HepG2 (cell line): ENCODE data around the gene ATP6V0D1. TPM values are rescaled to one million over a fixed set of nuclear protein-coding genes. Genes with fewer than 3 reads are reported as not detected.

Experiments
- AGO1 ChIP-seq: fragments of 200-400 bp; formaldehyde crosslinking; IDR thresholded peaks from 2 replicates; pipeline ENCODE4 v1.6.1; 2017; ENCODE audit warnings: mild to moderate bottlenecking, low read depth, low read length, moderate library complexity; ENCODE audit not compliant: poor library complexity, severe bottlenecking
- ARNTL ChIP-seq: sonication (generic); formaldehyde crosslinking; IDR thresholded peaks from 2 replicates; pipeline ENCODE4 v1.4.0; 2020; ENCODE audit warnings: mild to moderate bottlenecking, missing genetic modification reagents
- CREM ChIP-seq, 2 experiments: sonication (generic) in 1 of 2; formaldehyde crosslinking in 1 of 2; IDR thresholded peaks; 2 replicates each; pipeline versions ENCODE4 v1.4.0 to v1.6.1; 2016 to 2020; ENCODE audit warnings: antibody characterized with exemption in 1 of 2, mild to moderate bottlenecking in 1 of 2, missing genetic modification reagents in 1 of 2
- FOXO4 ChIP-seq: sonication (generic); formaldehyde crosslinking; conservative IDR thresholded peaks from 2 replicates; pipeline ENCODE4 v1.8.1; 2023; ENCODE audit warnings: missing genetic modification reagents
- IKZF5 ChIP-seq: IDR thresholded peaks from 2 replicates; pipeline ENCODE4 v1.6.1; 2018; ENCODE audit warnings: missing genetic modification reagents, mild to moderate bottlenecking, missing compliant biosample characterization
- RARG ChIP-seq: sonication (generic); formaldehyde crosslinking; IDR thresholded peaks from 2 replicates; pipeline ENCODE4 v1.4.0; 2020; ENCODE audit warnings: low read depth, mild to moderate bottlenecking, missing genetic modification reagents
- RXRB ChIP-seq: IDR thresholded peaks from 2 replicates; pipeline ENCODE4 v1.6.1; 2016; ENCODE audit warnings: borderline replicate concordance, missing genetic modification reagents, missing compliant biosample characterization
- STAG1 ChIP-seq: sonication (generic); formaldehyde crosslinking; IDR thresholded peaks from 2 replicates; pipeline ENCODE4 v1.4.0; 2020; ENCODE audit warnings: missing genetic modification reagents
- TBP ChIP-seq: sonication (generic); formaldehyde crosslinking; IDR thresholded peaks from 2 replicates; pipeline ENCODE4 v1.5.0; 2020; ENCODE audit warnings: missing genetic modification reagents
- TBX2 ChIP-seq: sonication (generic); formaldehyde crosslinking; IDR thresholded peaks from 2 replicates; pipeline ENCODE4 v1.5.0; 2020; ENCODE audit warnings: missing genetic modification reagents, mild to moderate bottlenecking, borderline replicate concordance
- XBP1 ChIP-seq: sonication (generic); formaldehyde crosslinking; IDR thresholded peaks from 2 replicates; pipeline ENCODE4 v1.5.0; 2020; ENCODE audit warnings: missing genetic modification reagents
- ZNF737 ChIP-seq: sonication (generic); formaldehyde crosslinking; IDR thresholded peaks from 2 replicates; pipeline ENCODE4 v1.5.0; 2020; ENCODE audit warnings: missing genetic modification reagents, mild to moderate bottlenecking, borderline replicate concordance
- polyA plus RNA-seq, 8 experiments: library from polyadenylated mRNA; depleted of rRNA in 3 of 8; stranded (reverse) in 7 of 8; unstranded in 1 of 8; fragments of >200 nt; fragmentation: Illumina TruSeq in 4 of 8; extraction: Trizol in 4 of 8; gene quantifications; 2 replicates each; pipeline versions ENCODE4 v1.2.1 to v1.2.3, GENCODE V29; 2011 to 2016; ENCODE audit warnings: low read depth in 4 of 8, missing spikeins in 1 of 8, mixed read lengths in 1 of 8; ENCODE audit not compliant: insufficient read depth in 1 of 8
- total RNA-seq, 5 experiments: library from RNA; depleted of rRNA; stranded (reverse); fragments of >200 nt; fragmentation: Illumina TruSeq; extraction: Trizol; gene quantifications; 2 replicates each; pipeline ENCODE4 v1.2.3, GENCODE V29; 2016; ENCODE audit warnings: low read depth in 1 of 5
- TF ChIP-seq, protein P1 (sequence below): IDR thresholded peaks from 2 replicates; pipeline ENCODE4 v1.6.1; 2012; ENCODE audit warnings: inconsistent platforms
- TF ChIP-seq, protein P2 (sequence below), 2 experiments: sonication (generic) in 1 of 2; formaldehyde crosslinking in 1 of 2; IDR thresholded peaks; 2 replicates each; pipeline versions ENCODE4 v1.4.0 to v1.6.1; 2016 to 2020; ENCODE audit warnings: borderline replicate concordance in 1 of 2, low read depth in 1 of 2, mild to moderate bottlenecking in 1 of 2, missing genetic modification reagents in 1 of 2
- TF ChIP-seq, protein P3 (sequence below): sonication (generic); formaldehyde crosslinking; IDR thresholded peaks from 2 replicates; pipeline ENCODE4 v1.4.0; 2020; ENCODE audit warnings: low read depth, mild to moderate bottlenecking, missing genetic modification reagents
- TF ChIP-seq, protein P4 (sequence below): sonication (generic); formaldehyde crosslinking; IDR thresholded peaks from 2 replicates; pipeline ENCODE4 v1.5.1; 2020; ENCODE audit warnings: missing genetic modification reagents, mild to moderate bottlenecking, borderline replicate concordance

ATP6V0D1 gene
- total and polyA plus RNA-seq, 2 of the 13 experiments (the other 11 are each of a cell fraction or from before 2014, with no cell fraction given): 51.1 to 61.3 TPM

DNA sequence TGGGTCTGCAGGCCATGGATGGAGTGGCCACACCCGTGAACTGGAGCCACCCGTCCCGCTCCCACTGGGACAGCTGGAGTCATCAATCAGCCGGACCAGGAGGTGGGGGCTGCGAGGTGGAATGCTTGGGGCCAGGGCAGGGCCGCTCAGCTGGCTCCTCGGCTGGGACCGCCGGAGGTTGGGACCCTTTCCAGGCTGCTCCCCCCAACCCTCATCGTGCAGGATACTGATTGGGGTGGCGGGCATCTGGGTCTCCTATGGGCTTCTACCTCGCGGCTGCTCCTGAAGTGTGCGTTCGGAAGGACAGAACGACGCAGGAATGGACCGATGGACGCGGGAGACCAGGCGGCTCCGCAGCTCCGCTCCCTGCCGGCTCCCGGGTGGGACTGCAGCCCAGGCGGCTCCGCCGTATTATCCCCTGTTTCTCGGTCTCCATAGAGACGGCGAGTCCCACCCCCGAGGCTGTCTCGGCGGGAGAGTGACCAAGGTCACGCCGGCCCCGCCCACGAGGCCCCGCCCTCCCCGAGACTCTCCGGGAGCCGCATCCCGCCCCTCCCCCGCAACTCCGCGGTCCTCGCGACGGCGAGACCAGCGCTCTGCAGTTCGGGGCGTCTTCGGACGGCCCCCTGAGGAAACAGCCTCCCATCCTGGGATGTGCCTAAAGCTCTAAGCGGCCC is 87.7 kb downstream of the ATP6V0D1 start, which contains the start of gene TPPP3 (continued):
- TF ChIP-seq, protein P1, sequence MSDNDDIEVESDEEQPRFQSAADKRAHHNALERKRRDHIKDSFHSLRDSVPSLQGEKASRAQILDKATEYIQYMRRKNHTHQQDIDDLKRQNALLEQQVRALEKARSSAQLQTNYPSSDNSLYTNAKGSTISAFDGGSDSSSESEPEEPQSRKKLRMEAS: peak; percentile 39; the same call in 1 of the 2 replicates
- peak; percentile 44 for TF ChIP-seq AGO1
- TF ChIP-seq, protein P2, sequence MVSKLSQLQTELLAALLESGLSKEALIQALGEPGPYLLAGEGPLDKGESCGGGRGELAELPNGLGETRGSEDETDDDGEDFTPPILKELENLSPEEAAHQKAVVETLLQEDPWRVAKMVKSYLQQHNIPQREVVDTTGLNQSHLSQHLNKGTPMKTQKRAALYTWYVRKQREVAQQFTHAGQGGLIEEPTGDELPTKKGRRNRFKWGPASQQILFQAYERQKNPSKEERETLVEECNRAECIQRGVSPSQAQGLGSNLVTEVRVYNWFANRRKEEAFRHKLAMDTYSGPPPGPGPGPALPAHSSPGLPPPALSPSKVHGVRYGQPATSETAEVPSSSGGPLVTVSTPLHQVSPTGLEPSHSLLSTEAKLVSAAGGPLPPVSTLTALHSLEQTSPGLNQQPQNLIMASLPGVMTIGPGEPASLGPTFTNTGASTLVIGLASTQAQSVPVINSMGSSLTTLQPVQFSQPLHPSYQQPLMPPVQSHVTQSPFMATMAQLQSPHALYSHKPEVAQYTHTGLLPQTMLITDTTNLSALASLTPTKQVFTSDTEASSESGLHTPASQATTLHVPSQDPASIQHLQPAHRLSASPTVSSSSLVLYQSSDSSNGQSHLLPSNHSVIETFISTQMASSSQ (IDR thresholded peaks at IDR 0.05; ENCODE audit: low read depth): no peak
- TF ChIP-seq, protein P2 (CRISPR knock-in tag; IDR thresholded peaks at IDR 0.05; ENCODE audit: borderline replicate concordance): peak; percentile 20; the same call in 1 of the 2 replicates
- TF ChIP-seq, protein P3, sequence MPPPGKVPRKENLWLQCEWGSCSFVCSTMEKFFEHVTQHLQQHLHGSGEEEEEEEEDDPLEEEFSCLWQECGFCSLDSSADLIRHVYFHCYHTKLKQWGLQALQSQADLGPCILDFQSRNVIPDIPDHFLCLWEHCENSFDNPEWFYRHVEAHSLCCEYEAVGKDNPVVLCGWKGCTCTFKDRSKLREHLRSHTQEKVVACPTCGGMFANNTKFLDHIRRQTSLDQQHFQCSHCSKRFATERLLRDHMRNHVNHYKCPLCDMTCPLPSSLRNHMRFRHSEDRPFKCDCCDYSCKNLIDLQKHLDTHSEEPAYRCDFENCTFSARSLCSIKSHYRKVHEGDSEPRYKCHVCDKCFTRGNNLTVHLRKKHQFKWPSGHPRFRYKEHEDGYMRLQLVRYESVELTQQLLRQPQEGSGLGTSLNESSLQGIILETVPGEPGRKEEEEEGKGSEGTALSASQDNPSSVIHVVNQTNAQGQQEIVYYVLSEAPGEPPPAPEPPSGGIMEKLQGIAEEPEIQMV (CRISPR knock-in tag): no peak; the same call in 1 of the 2 replicates
- no peak for TF ChIP-seq FOXO4
- TF ChIP-seq, protein P4, sequence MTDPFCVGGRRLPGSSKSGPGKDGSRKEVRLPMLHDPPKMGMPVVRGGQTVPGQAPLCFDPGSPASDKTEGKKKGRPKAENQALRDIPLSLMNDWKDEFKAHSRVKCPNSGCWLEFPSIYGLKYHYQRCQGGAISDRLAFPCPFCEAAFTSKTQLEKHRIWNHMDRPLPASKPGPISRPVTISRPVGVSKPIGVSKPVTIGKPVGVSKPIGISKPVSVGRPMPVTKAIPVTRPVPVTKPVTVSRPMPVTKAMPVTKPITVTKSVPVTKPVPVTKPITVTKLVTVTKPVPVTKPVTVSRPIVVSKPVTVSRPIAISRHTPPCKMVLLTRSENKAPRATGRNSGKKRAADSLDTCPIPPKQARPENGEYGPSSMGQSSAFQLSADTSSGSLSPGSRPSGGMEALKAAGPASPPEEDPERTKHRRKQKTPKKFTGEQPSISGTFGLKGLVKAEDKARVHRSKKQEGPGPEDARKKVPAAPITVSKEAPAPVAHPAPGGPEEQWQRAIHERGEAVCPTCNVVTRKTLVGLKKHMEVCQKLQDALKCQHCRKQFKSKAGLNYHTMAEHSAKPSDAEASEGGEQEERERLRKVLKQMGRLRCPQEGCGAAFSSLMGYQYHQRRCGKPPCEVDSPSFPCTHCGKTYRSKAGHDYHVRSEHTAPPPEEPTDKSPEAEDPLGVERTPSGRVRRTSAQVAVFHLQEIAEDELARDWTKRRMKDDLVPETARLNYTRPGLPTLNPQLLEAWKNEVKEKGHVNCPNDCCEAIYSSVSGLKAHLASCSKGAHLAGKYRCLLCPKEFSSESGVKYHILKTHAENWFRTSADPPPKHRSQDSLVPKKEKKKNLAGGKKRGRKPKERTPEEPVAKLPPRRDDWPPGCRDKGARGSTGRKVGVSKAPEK: no peak
- no peak for TF ChIP-seq TBP (CRISPR knock-in tag)
- 0 out of 2 replicates have a peak, but pooled peaks have one; percentile 38 for TF ChIP-seq ARNTL (CRISPR knock-in tag)
- no peak for TF ChIP-seq ZNF737
- TF ChIP-seq RARG (CRISPR knock-in tag): no peak
- TF ChIP-seq RXRB (CRISPR knock-in tag): peak; percentile 25; the same call in 1 of the 2 replicates
- TF ChIP-seq CREM (IDR thresholded peaks at IDR 0.05): no peak
- no peak for TF ChIP-seq CREM (CRISPR knock-in tag; IDR thresholded peaks at IDR 0.05)
- TF ChIP-seq TBX2 (CRISPR knock-in tag): peak; percentile 56
- TF ChIP-seq IKZF5: 0 out of 2 replicates have a peak, but pooled peaks have one; percentile 51
- TF ChIP-seq XBP1 (CRISPR knock-in tag): no peak
- TF ChIP-seq STAG1 (CRISPR knock-in tag): peak; percentile 47
